ENCODE data around the gene RETREG2.

DNA sequence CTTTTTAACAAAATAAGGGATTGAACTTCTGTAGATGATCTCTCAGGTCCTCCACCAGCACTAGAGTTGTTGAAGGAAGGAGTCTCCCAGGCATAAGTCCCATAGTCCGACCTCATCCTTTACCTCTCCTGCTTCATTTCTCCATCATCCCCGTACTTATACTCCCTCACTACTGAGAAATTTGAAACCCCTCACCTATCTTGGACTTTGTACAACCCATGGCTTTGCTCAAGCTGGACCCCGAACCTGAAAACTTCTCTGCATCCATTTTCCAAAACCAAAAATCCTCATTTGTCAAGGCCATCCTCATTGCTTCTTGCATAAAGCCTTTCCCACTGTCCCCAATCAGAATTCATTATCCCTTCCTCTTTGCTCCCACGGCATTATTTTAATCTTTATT is 17.0 kb upstream of the RETREG2 start:
- TF ChIP-seq, protein P1, sequence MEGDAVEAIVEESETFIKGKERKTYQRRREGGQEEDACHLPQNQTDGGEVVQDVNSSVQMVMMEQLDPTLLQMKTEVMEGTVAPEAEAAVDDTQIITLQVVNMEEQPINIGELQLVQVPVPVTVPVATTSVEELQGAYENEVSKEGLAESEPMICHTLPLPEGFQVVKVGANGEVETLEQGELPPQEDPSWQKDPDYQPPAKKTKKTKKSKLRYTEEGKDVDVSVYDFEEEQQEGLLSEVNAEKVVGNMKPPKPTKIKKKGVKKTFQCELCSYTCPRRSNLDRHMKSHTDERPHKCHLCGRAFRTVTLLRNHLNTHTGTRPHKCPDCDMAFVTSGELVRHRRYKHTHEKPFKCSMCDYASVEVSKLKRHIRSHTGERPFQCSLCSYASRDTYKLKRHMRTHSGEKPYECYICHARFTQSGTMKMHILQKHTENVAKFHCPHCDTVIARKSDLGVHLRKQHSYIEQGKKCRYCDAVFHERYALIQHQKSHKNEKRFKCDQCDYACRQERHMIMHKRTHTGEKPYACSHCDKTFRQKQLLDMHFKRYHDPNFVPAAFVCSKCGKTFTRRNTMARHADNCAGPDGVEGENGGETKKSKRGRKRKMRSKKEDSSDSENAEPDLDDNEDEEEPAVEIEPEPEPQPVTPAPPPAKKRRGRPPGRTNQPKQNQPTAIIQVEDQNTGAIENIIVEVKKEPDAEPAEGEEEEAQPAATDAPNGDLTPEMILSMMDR (IDR thresholded peaks at IDR 0.05; ENCODE audit: poor library complexity, severe bottlenecking): no peak
- TF ChIP-seq SMC3 (conservative IDR thresholded peaks at IDR 0.05; ENCODE audit: poor library complexity): no peak
- TF ChIP-seq EP300 (conservative IDR thresholded peaks at IDR 0.05; ENCODE audit: poor library complexity, severe bottlenecking): no peak
- TF ChIP-seq RAD21 (conservative IDR thresholded peaks at IDR 0.05): no peak
